Ishikawa (cell line): ENCODE results near the gene MBOAT2.

Experiments used
- CREB1 ChIP-seq: IDR thresholded peaks from 2 replicates; pipeline ENCODE4 v1.6.1; 2012; ENCODE audit warnings: low read depth
- EP300 ChIP-seq: IDR thresholded peaks from 2 replicates; pipeline ENCODE4 v1.6.1; 2012; ENCODE audit warnings: borderline replicate concordance
- RAD21 ChIP-seq: IDR thresholded peaks from 2 replicates; pipeline ENCODE4 v1.6.1; 2012; ENCODE audit warnings: low read depth
- USF1 ChIP-seq: IDR thresholded peaks from 2 replicates; pipeline ENCODE4 v1.6.1; 2012

GRCh38 chr2:8915941-8916340 is 87.5 kb downstream of the MBOAT2 start:
- TF ChIP-seq EP300 (no peak), USF1 (no peak), RAD21 (no peak), CREB1 (no peak)
